ENCODE measurements around the gene FABP3.

FABP3 gene

GRCh38 chr1:31372051-31372450, 825 bp downstream of the FABP3 start:
- DNase-seq (ENCODE audit: low read depth in 3 of 3), result no peak

GRCh38 chr1:31371121-31371959, 1.5 kb downstream of the FABP3 start:
- DNase-seq (ENCODE audit: low read depth in 3 of 3), result no peak

- DNase-seq (ENCODE audit: low read depth in 3 of 3), result no peak
Observed at GRCh38 chr1:31370565-31370964, 2.3 kb downstream of the FABP3 start.

GRCh38 chr1:31370021-31370420, 2.9 kb downstream of the FABP3 start:
- no peak for DNase-seq (ENCODE audit: low read depth in 3 of 3)

GRCh38 chr1:31368611-31369107, 4.2 kb downstream of the FABP3 start:
- no peak for DNase-seq (ENCODE audit: low read depth in 3 of 3)

- DNase-seq (ENCODE audit: low read depth in 3 of 3), result no peak
Observed at GRCh38 chr1:31366796-31367195, 6.1 kb downstream of the FABP3 start.

- no peak for DNase-seq (ENCODE audit: low read depth in 3 of 3)
Observed at GRCh38 chr1:31364561-31365250, 8.2 kb downstream of the FABP3 start.

GRCh38 chr1:31362032-31362431, 10.8 kb downstream of the FABP3 start:
- no peak for DNase-seq (ENCODE audit: low read depth in 3 of 3)

- no peak for DNase-seq (ENCODE audit: low read depth in 3 of 3)
Observed at GRCh38 chr1:31361607-31362006, 11.3 kb downstream of the FABP3 start.

- no peak for DNase-seq (ENCODE audit: low read depth in 3 of 3)
Observed at GRCh38 chr1:31356427-31356826, 16.4 kb downstream of the FABP3 start.

GRCh38 chr1:31354283-31354682, 18.6 kb downstream of the FABP3 start:
- DNase-seq (ENCODE audit: low read depth in 3 of 3), result no peak

GRCh38 chr1:31348449-31348848, 24.4 kb downstream of the FABP3 start:
- no peak for DNase-seq (ENCODE audit: low read depth in 3 of 3)

- DNase-seq (ENCODE audit: low read depth in 3 of 3), result no peak
Observed at GRCh38 chr1:31346785-31347184, 26.1 kb downstream of the FABP3 start.

- DNase-seq (ENCODE audit: low read depth in 3 of 3), result no peak
Observed at GRCh38 chr1:31345635-31346034, 27.2 kb downstream of the FABP3 start.

GRCh38 chr1:31344503-31344902, 28.4 kb downstream of the FABP3 start:
- no peak for DNase-seq (ENCODE audit: low read depth in 3 of 3)

- no peak for DNase-seq (ENCODE audit: low read depth in 3 of 3)
Observed at GRCh38 chr1:31336687-31337467, 36.0 kb downstream of the FABP3 start.

- DNase-seq (ENCODE audit: low read depth in 3 of 3), result no peak
Observed at GRCh38 chr1:31335007-31335406, 37.9 kb downstream of the FABP3 start.

GRCh38 chr1:31327381-31327780, 45.5 kb downstream of the FABP3 start:
- DNase-seq (ENCODE audit: low read depth in 3 of 3), result no peak

GRCh38 chr1:31326461-31326860, 46.4 kb downstream of the FABP3 start:
- no peak for DNase-seq (ENCODE audit: low read depth in 3 of 3)

- DNase-seq (ENCODE audit: low read depth in 3 of 3), result no peak
Observed at GRCh38 chr1:31324992-31325391, 47.9 kb downstream of the FABP3 start.

GRCh38 chr1:31324093-31324492, 48.8 kb downstream of the FABP3 start:
- no peak for DNase-seq (ENCODE audit: low read depth in 3 of 3)

- DNase-seq (ENCODE audit: low read depth in 3 of 3), result no peak
Observed at GRCh38 chr1:31318146-31318545, 54.7 kb downstream of the FABP3 start.
